ENCODE measurements around the gene CAMKMT. TPM values are rescaled to one million over a fixed set of nuclear protein-coding genes. Genes with fewer than 3 reads are reported as not detected.

CAMKMT gene
- total RNA-seq, 1 donor from 2014 or later: 11.9 TPM

DNA sequence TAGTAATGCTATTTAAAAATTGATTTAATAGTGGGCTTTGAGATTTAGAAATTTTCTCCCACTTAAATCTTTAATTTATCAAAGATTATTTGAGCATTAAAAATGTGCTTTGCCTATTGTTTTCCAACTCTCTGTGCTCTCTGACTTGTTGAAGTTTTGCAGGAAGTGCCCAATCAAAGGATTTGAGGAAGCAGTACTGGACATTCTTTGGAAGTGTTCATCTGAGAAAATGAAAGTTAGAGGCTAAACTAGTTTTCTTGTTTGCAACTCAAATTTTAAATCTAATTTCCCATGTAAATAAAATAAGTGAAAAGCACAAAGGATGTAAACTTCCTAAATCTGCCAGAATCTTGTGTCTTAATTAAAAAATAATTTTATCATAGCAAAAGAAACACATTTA, 89.1 kb downstream of the CAMKMT start:
- Mint-ChIP-seq H3K27me3 (ENCODE audit: low read depth) (no peaks in the 10 kb centered on the region), H3K4me1 (peaks cover 14% of the 10 kb centered on the region), H3K9me3 (no peaks in the 10 kb centered on the region), H3K4me3 (no peak overlapping the region), H3K27ac (ENCODE audit: unreplicated experiment) (no peak overlapping the region), H3K36me3 (ENCODE audit: low read depth) (peaks cover 3% of the 10 kb centered on the region)
- DNase-seq (ENCODE audit: low read depth, low spot score): no peak
- no peak for TF ChIP-seq CTCF (conservative IDR thresholded peaks at IDR 0.05)

DNA sequence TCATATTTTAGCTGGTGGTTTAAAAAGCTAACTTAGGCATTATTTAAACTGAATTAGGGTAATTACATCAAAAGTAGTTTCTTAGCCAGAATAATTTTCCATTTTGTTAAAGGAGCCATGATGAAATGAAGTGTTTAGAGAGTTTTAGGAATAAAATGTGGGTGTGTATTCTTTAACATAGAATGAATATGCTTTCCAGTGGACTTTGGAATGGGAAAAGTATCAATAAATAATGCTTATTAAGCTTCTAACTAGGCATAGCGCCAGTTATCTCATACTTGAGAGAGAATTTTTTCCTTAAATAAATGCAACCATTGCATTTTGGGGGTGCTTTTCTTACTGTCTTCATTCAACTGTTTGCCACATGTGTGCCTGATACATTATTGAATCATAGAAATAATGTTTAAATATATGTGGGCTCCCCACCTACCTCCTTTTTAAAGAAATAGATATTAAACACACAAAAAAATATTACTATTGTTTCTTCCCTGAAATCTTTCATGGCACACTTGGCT, 90.4 kb downstream of the CAMKMT start:
- Mint-ChIP-seq H3K4me3 (no peak overlapping the region), H3K9me3 (no peaks in the 10 kb centered on the region)

GRCh38 chr2:44453259-44453658, 91.5 kb downstream of the CAMKMT start:
- Mint-ChIP-seq H3K4me1 (peaks cover 14% of the 10 kb centered on the region), H3K9me3 (no peaks in the 10 kb centered on the region), H3K36me3 (ENCODE audit: low read depth) (no peaks in the 10 kb centered on the region), H3K27me3 (ENCODE audit: low read depth) (no peaks in the 10 kb centered on the region), H3K4me3 (no peak overlapping the region), H3K27ac (ENCODE audit: unreplicated experiment) (no peak overlapping the region)
- TF ChIP-seq CTCF (conservative IDR thresholded peaks at IDR 0.05): no peak
- DNase-seq (ENCODE audit: low read depth, low spot score): no peak

More for the DNA sequence above, 90.4 kb downstream of the CAMKMT start:
- Mint-ChIP-seq H3K27ac (ENCODE audit: unreplicated experiment) (no peak overlapping the region), H3K36me3 (ENCODE audit: low read depth) (no peaks in the 10 kb centered on the region), H3K4me1 (peaks cover 14% of the 10 kb centered on the region), H3K27me3 (ENCODE audit: low read depth) (no peaks in the 10 kb centered on the region)
- DNase-seq (ENCODE audit: low read depth, low spot score): no peak
- TF ChIP-seq CTCF (conservative IDR thresholded peaks at IDR 0.05): no peak

DNA sequence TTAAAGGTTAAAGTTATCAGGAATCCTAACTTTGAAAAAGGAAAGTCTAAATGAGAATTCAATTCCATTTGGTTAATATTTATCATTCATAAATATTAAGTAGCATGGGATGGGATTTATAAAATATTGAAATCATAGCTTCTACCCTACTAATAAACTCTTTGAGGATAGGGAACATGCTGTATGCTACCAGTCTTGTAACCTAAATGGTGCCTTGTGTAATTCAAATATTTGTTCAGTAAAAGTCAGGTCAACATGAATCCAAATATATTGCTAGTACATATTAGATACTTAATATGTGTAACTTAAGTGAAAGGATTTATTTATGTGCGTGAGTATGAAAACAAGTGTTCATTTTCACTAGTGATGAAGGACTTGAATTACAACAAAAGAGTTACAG, 94.1 kb downstream of the CAMKMT start:
- Mint-ChIP-seq H3K36me3 (ENCODE audit: low read depth) (no peaks in the 10 kb centered on the region), H3K27ac (ENCODE audit: unreplicated experiment) (no peak overlapping the region), H3K4me3 (no peak overlapping the region), H3K9me3 (no peaks in the 10 kb centered on the region), H3K27me3 (ENCODE audit: low read depth) (no peaks in the 10 kb centered on the region), H3K4me1 (peaks cover 2% of the 10 kb centered on the region)
- no peak for TF ChIP-seq CTCF (conservative IDR thresholded peaks at IDR 0.05)
- no peak for DNase-seq (ENCODE audit: low read depth, low spot score)

DNA sequence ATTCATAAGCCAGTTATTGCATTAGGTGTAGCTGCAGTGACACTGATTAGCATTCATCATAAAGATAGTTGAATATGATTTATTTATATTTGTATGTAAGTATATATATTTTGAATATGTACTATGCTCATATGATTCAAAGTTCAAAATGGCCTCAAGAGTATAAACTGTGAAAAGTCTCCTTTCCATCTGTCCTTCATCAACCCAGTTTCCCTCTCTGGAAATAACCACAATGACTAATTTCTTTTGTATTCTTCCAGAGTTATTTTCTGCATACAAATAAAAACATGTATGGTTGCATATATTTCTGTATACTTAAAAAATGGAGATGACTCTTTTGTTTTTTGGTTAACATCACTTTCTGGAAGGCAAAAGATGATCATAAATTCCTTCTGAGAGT, 95.2 kb downstream of the CAMKMT start:
- H3K36me3 Mint-ChIP-seq (ENCODE audit: low read depth): no peaks in the 10 kb centered on the region

More for the DNA sequence above, 95.2 kb downstream of the CAMKMT start:
- no peak for DNase-seq (ENCODE audit: low read depth, low spot score)
- no peak overlapping the region for H3K4me3 Mint-ChIP-seq
- no peaks in the 10 kb centered on the region for H3K27me3 Mint-ChIP-seq (ENCODE audit: low read depth)
- no peaks in the 10 kb centered on the region for H3K4me1 Mint-ChIP-seq
- H3K9me3 Mint-ChIP-seq: no peaks in the 10 kb centered on the region
- no peak for TF ChIP-seq CTCF (conservative IDR thresholded peaks at IDR 0.05)
- no peak overlapping the region for H3K27ac Mint-ChIP-seq (ENCODE audit: unreplicated experiment)

Measured in neural crest cell (in vitro differentiated cells).